ENCODE data around the gene SKAP1.
A peak's percentile ranks its signal among the peaks of the same experiment; 100 is the strongest.

The SKAP1 gene

DNA sequence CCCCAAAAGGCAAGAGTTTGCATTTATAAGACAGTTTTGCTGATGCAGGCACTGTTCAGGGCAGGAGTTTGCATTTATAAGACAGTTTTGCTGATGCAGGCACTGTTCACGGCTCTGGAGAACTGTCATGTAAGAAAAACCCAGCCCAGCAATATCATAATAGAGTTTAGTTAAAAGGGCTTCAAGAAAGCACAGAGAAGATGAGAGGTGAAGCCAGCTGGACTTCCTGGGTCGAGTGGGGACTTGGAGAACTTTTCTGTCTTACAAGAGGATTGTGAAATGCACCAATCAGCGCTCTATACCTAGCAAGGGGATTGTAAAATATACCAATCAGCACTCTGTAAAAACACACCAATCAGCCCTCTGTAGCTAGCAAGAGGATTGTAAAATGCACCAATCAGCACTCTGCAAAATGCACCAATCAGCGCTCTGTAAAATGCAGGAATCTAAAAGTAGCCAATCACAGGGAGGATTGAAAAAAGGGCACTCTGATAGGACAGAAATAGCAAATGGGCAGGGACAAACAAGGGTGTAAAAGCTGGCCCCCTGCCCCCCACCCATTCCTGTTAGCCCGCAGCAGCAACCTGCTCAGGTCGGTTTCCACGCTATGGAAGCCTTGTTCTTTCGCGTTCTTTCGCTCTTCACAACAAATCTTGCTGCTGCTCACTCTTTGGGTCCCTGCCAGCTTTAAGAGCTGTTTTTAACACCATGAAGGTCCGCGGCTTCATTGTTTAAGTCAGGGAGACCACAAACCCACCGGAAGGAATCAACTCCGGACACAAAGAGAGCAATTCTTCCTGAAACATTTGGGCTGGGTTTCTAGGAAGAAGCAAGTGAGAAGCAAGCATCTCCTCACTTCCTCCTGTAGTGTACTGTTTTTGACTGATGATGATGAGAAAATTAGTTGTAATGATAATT is 327.0 kb downstream of the SKAP1 start:
- peaks cover 5% of the 10 kb centered on the region for H3K4me1 ChIP-seq (ENCODE audit: control insufficient read depth, insufficient read depth, low read length)
- no peaks in the 10 kb centered on the region for H3K27me3 ChIP-seq (ENCODE audit: control insufficient read depth, insufficient read depth, low read length, poor library complexity, severe bottlenecking)
- H3K9me3 ChIP-seq (ENCODE audit: control insufficient read depth, low read length), result no peaks in the 10 kb centered on the region
- 93 to 95% methylated on average over 14 of the region's 14 CpGs for WGBS, 2 experiments
- no peak overlapping the region for H3K4me3 ChIP-seq (ENCODE audit: insufficient read depth, low read depth, low read length)
- H3K36me3 ChIP-seq (ENCODE audit: control insufficient read depth, insufficient read depth, low read length), result no peaks in the 10 kb centered on the region
- no peak overlapping the region for H3K27ac ChIP-seq (ENCODE audit: insufficient read depth, low read depth, low read length, poor library complexity, severe bottlenecking)

GRCh38 chr17:48102043-48102750 is 327.8 kb downstream of the SKAP1 start:
- Histone ChIP-seq H3K4me3 (ENCODE audit: insufficient read depth, low read depth, low read length) (no peak overlapping the region), H3K4me1 (ENCODE audit: control insufficient read depth, insufficient read depth, low read length) (peaks cover 5% of the 10 kb centered on the region), H3K36me3 (ENCODE audit: control insufficient read depth, insufficient read depth, low read length) (no peaks in the 10 kb centered on the region), H3K27me3 (ENCODE audit: control insufficient read depth, insufficient read depth, low read length, poor library complexity, severe bottlenecking) (no peaks in the 10 kb centered on the region), H3K27ac (ENCODE audit: insufficient read depth, low read depth, low read length, poor library complexity, severe bottlenecking) (no peak overlapping the region), H3K9me3 (ENCODE audit: control insufficient read depth, low read length) (no peaks in the 10 kb centered on the region)
- 89 to 91% methylated on average over 19 of the region's 19 CpGs for WGBS, 2 experiments

- H3K4me1 ChIP-seq (ENCODE audit: control insufficient read depth, insufficient read depth, low read length), result peaks cover 5% of the 10 kb centered on the region
Observed at GRCh38 chr17:48101012-48101720, 328.8 kb downstream of the SKAP1 start, which contains the start of gene CBX1. CBX1 (minus strand) TSS chr17:48101478; CDS start chr17:48077004, 24,474 bp downstream.

GRCh38 chr17:48100591-48101011 is 329.4 kb downstream of the SKAP1 start:
- peak overlapping the region; percentile 90 for H3K4me3 ChIP-seq (ENCODE audit: insufficient read depth, low read depth, low read length)
- no peaks in the 10 kb centered on the region for H3K36me3 ChIP-seq (ENCODE audit: control insufficient read depth, insufficient read depth, low read length)
- H3K27me3 ChIP-seq (ENCODE audit: control insufficient read depth, insufficient read depth, low read length, poor library complexity, severe bottlenecking), result no peaks in the 10 kb centered on the region
- H3K9me3 ChIP-seq (ENCODE audit: control insufficient read depth, low read length), result no peaks in the 10 kb centered on the region
- peaks cover 5% of the 10 kb centered on the region for H3K4me1 ChIP-seq (ENCODE audit: control insufficient read depth, insufficient read depth, low read length)
- 0% methylated on average over 23 of the region's 23 CpGs for WGBS, 2 experiments
- H3K27ac ChIP-seq (ENCODE audit: insufficient read depth, low read depth, low read length, poor library complexity, severe bottlenecking), result peak overlapping the region; percentile 96

More at GRCh38 chr17:48101012-48101720, 328.8 kb downstream of the SKAP1 start, which contains the start of gene CBX1:
- WGBS, 2 experiments, result 0% methylated on average over 79 of the region's 79 CpGs
- no peaks in the 10 kb centered on the region for H3K9me3 ChIP-seq (ENCODE audit: control insufficient read depth, low read length)
- no peaks in the 10 kb centered on the region for H3K27me3 ChIP-seq (ENCODE audit: control insufficient read depth, insufficient read depth, low read length, poor library complexity, severe bottlenecking)
- no peaks in the 10 kb centered on the region for H3K36me3 ChIP-seq (ENCODE audit: control insufficient read depth, insufficient read depth, low read length)
- peak within 1 kb of the TSS; percentile 90 for H3K4me3 ChIP-seq (ENCODE audit: insufficient read depth, low read depth, low read length)
- H3K27ac ChIP-seq (ENCODE audit: insufficient read depth, low read depth, low read length, poor library complexity, severe bottlenecking), result peak within 1 kb of the TSS; percentile 96

- Histone ChIP-seq H3K27ac (ENCODE audit: insufficient read depth, low read depth, low read length, poor library complexity, severe bottlenecking) (peak overlapping the region; percentile 96), H3K27me3 (ENCODE audit: control insufficient read depth, insufficient read depth, low read length, poor library complexity, severe bottlenecking) (no peaks in the 10 kb centered on the region), H3K9me3 (ENCODE audit: control insufficient read depth, low read length) (no peaks in the 10 kb centered on the region), H3K36me3 (ENCODE audit: control insufficient read depth, insufficient read depth, low read length) (no peaks in the 10 kb centered on the region), H3K4me1 (ENCODE audit: control insufficient read depth, insufficient read depth, low read length) (peaks cover 5% of the 10 kb centered on the region), H3K4me3 (ENCODE audit: insufficient read depth, low read depth, low read length) (peak overlapping the region; percentile 90)
- 23 to 26% methylated on average over 10 of the region's 10 CpGs for WGBS, 2 experiments
Observed at GRCh38 chr17:48100160-48100559, 329.9 kb downstream of the SKAP1 start.

DNA sequence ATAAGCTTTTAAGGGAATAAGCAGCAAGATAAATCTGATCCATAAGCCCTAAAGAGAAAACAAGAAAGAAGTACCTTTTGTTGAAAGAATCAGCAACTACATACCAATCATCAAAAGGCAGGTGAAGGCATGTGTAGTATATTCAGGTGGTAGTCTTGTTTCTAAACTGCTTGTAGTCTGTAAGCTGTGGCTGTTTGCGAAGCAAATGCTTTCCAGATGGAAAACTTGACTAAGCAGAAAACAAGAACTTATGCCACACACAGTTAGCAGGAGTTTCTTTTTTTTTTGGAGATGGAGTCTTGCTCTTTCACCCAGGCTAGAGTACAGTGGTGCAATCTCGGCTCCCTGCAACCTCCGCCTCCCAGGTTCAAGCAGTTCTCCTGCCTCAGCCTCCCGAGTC is 334.4 kb downstream of the SKAP1 start:
- Histone ChIP-seq H3K9me3 (ENCODE audit: control insufficient read depth, low read length) (no peaks in the 10 kb centered on the region), H3K4me3 (ENCODE audit: insufficient read depth, low read depth, low read length) (no peak overlapping the region), H3K4me1 (ENCODE audit: control insufficient read depth, insufficient read depth, low read length) (peaks cover 5% of the 10 kb centered on the region), H3K36me3 (ENCODE audit: control insufficient read depth, insufficient read depth, low read length) (peaks cover 3% of the 10 kb centered on the region), H3K27ac (ENCODE audit: insufficient read depth, low read depth, low read length, poor library complexity, severe bottlenecking) (no peak overlapping the region), H3K27me3 (ENCODE audit: control insufficient read depth, insufficient read depth, low read length, poor library complexity, severe bottlenecking) (no peaks in the 10 kb centered on the region)
- 94 to 95% methylated on average over 4 of the region's 4 CpGs for WGBS, 2 experiments

GRCh38 chr17:48093341-48094045 is 336.5 kb downstream of the SKAP1 start:
- no peak overlapping the region for H3K4me3 ChIP-seq (ENCODE audit: insufficient read depth, low read depth, low read length)
- WGBS, 2 experiments, result 92 to 96% methylated on average over 11 of the region's 11 CpGs
- no peaks in the 10 kb centered on the region for H3K4me1 ChIP-seq (ENCODE audit: control insufficient read depth, insufficient read depth, low read length)
- no peaks in the 10 kb centered on the region for H3K27me3 ChIP-seq (ENCODE audit: control insufficient read depth, insufficient read depth, low read length, poor library complexity, severe bottlenecking)
- H3K36me3 ChIP-seq (ENCODE audit: control insufficient read depth, insufficient read depth, low read length), result peaks cover 3% of the 10 kb centered on the region
- no peak overlapping the region for H3K27ac ChIP-seq (ENCODE audit: insufficient read depth, low read depth, low read length, poor library complexity, severe bottlenecking)
- H3K9me3 ChIP-seq (ENCODE audit: control insufficient read depth, low read length), result no peaks in the 10 kb centered on the region

- no peak overlapping the region for H3K27ac ChIP-seq (ENCODE audit: insufficient read depth, low read depth, low read length, poor library complexity, severe bottlenecking)
- no peaks in the 10 kb centered on the region for H3K27me3 ChIP-seq (ENCODE audit: control insufficient read depth, insufficient read depth, low read length, poor library complexity, severe bottlenecking)
- no peaks in the 10 kb centered on the region for H3K36me3 ChIP-seq (ENCODE audit: control insufficient read depth, insufficient read depth, low read length)
- H3K4me1 ChIP-seq (ENCODE audit: control insufficient read depth, insufficient read depth, low read length), result no peaks in the 10 kb centered on the region
- H3K4me3 ChIP-seq (ENCODE audit: insufficient read depth, low read depth, low read length), result no peak overlapping the region
- 95 to 100% methylated on average over 2 of the region's 2 CpGs for WGBS, 2 experiments
- no peaks in the 10 kb centered on the region for H3K9me3 ChIP-seq (ENCODE audit: control insufficient read depth, low read length)
Observed at GRCh38 chr17:48084932-48085331, 345.1 kb downstream of the SKAP1 start.

Measured in ectodermal cell (in vitro differentiated cells).